Neuronal stem cell (in vitro differentiated cells): Measurements from ENCODE around the gene ACYP2.

Experiments
- DNase-seq: peaks from one replicate; pipeline ENCODE4 v3.0.0-alpha.2; 2013; ENCODE audit warnings: low spot score
- H2AFZ ChIP-seq: one replicate; pipeline ENCODE4 v1.6.1; 2013; ENCODE audit warnings: mild to moderate bottlenecking, low read length, inconsistent platforms
- H2AK5ac ChIP-seq: 2 replicates; pipeline ENCODE4 v1.6.1; 2013; ENCODE audit warnings: low read depth, mild to moderate bottlenecking, inconsistent platforms, low read length, moderate library complexity, mixed read lengths
- H2BK120ac ChIP-seq: 2 replicates; pipeline ENCODE4 v1.6.1; 2013; ENCODE audit warnings: low read depth, mild to moderate bottlenecking, inconsistent platforms, low read length, moderate library complexity, mixed read lengths
- H2BK12ac ChIP-seq: one replicate; pipeline ENCODE4 v1.6.1; 2013; ENCODE audit warnings: low read length, inconsistent platforms
- H2BK15ac ChIP-seq: 2 replicates; pipeline ENCODE4 v1.6.1; 2013; ENCODE audit warnings: mild to moderate bottlenecking, low read length, inconsistent platforms, mixed read lengths
- H2BK5ac ChIP-seq: one replicate; pipeline ENCODE4 v1.6.1; 2013; ENCODE audit warnings: inconsistent platforms, mild to moderate bottlenecking, low read length, moderate library complexity
- H3K14ac ChIP-seq: one replicate; pipeline ENCODE4 v1.6.1; 2013; ENCODE audit warnings: low read length, inconsistent platforms
- H3K18ac ChIP-seq: 2 replicates; pipeline ENCODE4 v1.6.1; 2013; ENCODE audit warnings: low read length, inconsistent platforms
- H3K23ac ChIP-seq: 2 replicates; pipeline ENCODE4 v1.6.1; 2013; ENCODE audit warnings: low read depth, mild to moderate bottlenecking, mixed read lengths, low read length, inconsistent platforms; ENCODE audit not compliant: poor library complexity
- H3K27ac ChIP-seq: replicated peaks from 3 replicates; pipeline ENCODE4 v1.5.1; 2013; ENCODE audit warnings: low read length, inconsistent platforms
- H3K27me3 ChIP-seq, 3 experiments: 2 replicates each; pipeline ENCODE4 v1.6.1; 2013; ENCODE audit warnings: low read length in 3 of 3, mild to moderate bottlenecking in 2 of 3, inconsistent platforms in 1 of 3, low read depth in 1 of 3, mixed read lengths in 1 of 3, moderate library complexity in 1 of 3; ENCODE audit not compliant: control insufficient read depth in 3 of 3, insufficient read depth in 3 of 3
- H3K36me3 ChIP-seq, 2 donors: replicated peaks in 1 of 2; 2 replicates each; pipeline ENCODE4 v1.6.1; 2013; ENCODE audit warnings: low read length in 2 of 2; ENCODE audit not compliant: control insufficient read depth in 2 of 2, insufficient read depth in 2 of 2
- H3K4ac ChIP-seq: 2 replicates; pipeline ENCODE4 v1.6.1; 2013; ENCODE audit warnings: inconsistent platforms, mild to moderate bottlenecking, low read length, moderate library complexity
- H3K4me1 ChIP-seq, 2 donors: 1 replicate in 1 of 2; 2 replicates in 1 of 2; pipeline ENCODE4 v1.6.1; 2013; ENCODE audit warnings: low read length in 2 of 2, low read depth in 1 of 2; ENCODE audit not compliant: control insufficient read depth in 2 of 2, insufficient read depth in 1 of 2
- H3K4me2 ChIP-seq: one replicate; pipeline ENCODE4 v1.6.1; 2013; ENCODE audit warnings: mild to moderate bottlenecking, low read length, inconsistent platforms; ENCODE audit not compliant: insufficient read depth, poor library complexity, severe bottlenecking
- H3K4me3 ChIP-seq, 2 donors: 2 replicates each; pipeline ENCODE4 v1.5.1; 2013; ENCODE audit warnings: low read length in 2 of 2, mild to moderate bottlenecking in 2 of 2, inconsistent platforms in 1 of 2, moderate library complexity in 1 of 2
- H3K79me1 ChIP-seq: one replicate; pipeline ENCODE4 v1.6.1; 2013; ENCODE audit warnings: low read depth, mild to moderate bottlenecking, inconsistent platforms, low read length, moderate library complexity
- H3K9ac ChIP-seq: one replicate; pipeline ENCODE4 v1.6.1; 2013; ENCODE audit warnings: mild to moderate bottlenecking, low read depth, low read length, inconsistent platforms; ENCODE audit not compliant: poor library complexity
- H3K9me3 ChIP-seq, 2 donors: replicated peaks in 1 of 2; 2 replicates each; pipeline versions ENCODE3 to v1.6.1; 2013; ENCODE audit warnings: low read length in 2 of 2, mild to moderate bottlenecking in 2 of 2, inconsistent platforms in 1 of 2, low read depth in 1 of 2, mixed read lengths in 1 of 2, moderate library complexity in 1 of 2; ENCODE audit not compliant: control insufficient read depth in 2 of 2, insufficient read depth in 1 of 2
- H4K8ac ChIP-seq: one replicate; pipeline ENCODE4 v1.6.1; 2013; ENCODE audit warnings: low read depth, mild to moderate bottlenecking, inconsistent platforms, low read length, moderate library complexity
- H4K91ac ChIP-seq: one replicate; pipeline ENCODE4 v1.6.1; 2013; ENCODE audit warnings: low read length, low read depth, mild to moderate bottlenecking, inconsistent platforms; ENCODE audit not compliant: poor library complexity
- WGBS, 2 donors: extraction: QIAGEN DNeasy Blood & Tissue Kit; methylation state at CpG; one replicate each; pipeline ENCODE4 v1.1.7; 2013; ENCODE audit warnings: missing lambda C conversion rate in 2 of 2, mixed read lengths in 1 of 2; ENCODE audit not compliant: insufficient read length in 2 of 2, insufficient replicate concordance in 1 of 2; ENCODE audit errors: extremely low coverage in 2 of 2; 5-methylcytosine and 5-hydroxymethylcytosine counted together

ACYP2 gene

GRCh38 chr2:54148391-54148790 lies 33.0 kb downstream of the ACYP2 start:
- Histone ChIP-seq H3K18ac (no peak overlapping the region), H2AFZ (no peak overlapping the region), H2AK5ac (no peak overlapping the region), H3K14ac (no peak overlapping the region), H2BK5ac (no peak overlapping the region), H4K91ac (no peak overlapping the region), H3K4me1 (no peaks in the 10 kb centered on the region), H3K27ac (no peak overlapping the region), H3K9ac (no peak overlapping the region), H3K36me3 (no peaks in the 10 kb centered on the region), H3K9me3 (no peaks in the 10 kb centered on the region), H2BK15ac (no peak overlapping the region), H3K4ac (no peak overlapping the region), H3K4me3 (no peak overlapping the region), H3K23ac (no peak overlapping the region), H3K79me1 (no peaks in the 10 kb centered on the region), H2BK120ac (no peak overlapping the region), H3K4me2 (no peak overlapping the region), H3K27me3 (no peaks in the 10 kb centered on the region), H4K8ac (no peak overlapping the region), H2BK12ac (no peak overlapping the region)
- no peak for DNase-seq
- WGBS, 2 donors: no CpG with 5 or more reads among the region's 2 CpGs

GRCh38 chr2:54149638-54150441 lies 34.4 kb downstream of the ACYP2 start:
- Histone ChIP-seq H2BK15ac (no peak overlapping the region), H2BK120ac (no peak overlapping the region), H3K4me1 (no peaks in the 10 kb centered on the region), H2AFZ (no peak overlapping the region), H3K4me3 (no peak overlapping the region), H3K27ac (no peak overlapping the region), H3K9me3 (no peaks in the 10 kb centered on the region), H3K36me3 (no peaks in the 10 kb centered on the region), H3K4me2 (no peak overlapping the region), H3K18ac (no peak overlapping the region), H2BK12ac (no peak overlapping the region), H2BK5ac (no peak overlapping the region), H3K14ac (no peak overlapping the region), H4K91ac (no peak overlapping the region), H3K4ac (no peak overlapping the region), H3K9ac (no peak overlapping the region), H3K23ac (no peak overlapping the region), H3K79me1 (no peaks in the 10 kb centered on the region), H4K8ac (no peak overlapping the region), H3K27me3 (no peaks in the 10 kb centered on the region), H2AK5ac (no peak overlapping the region)
- DNase-seq: no peak
- WGBS, 2 donors: no CpG with 5 or more reads among the region's 3 CpGs

- Histone ChIP-seq H3K27me3 (no peaks in the 10 kb centered on the region), H4K91ac (no peak overlapping the region), H3K4me2 (no peak overlapping the region), H2BK5ac (no peak overlapping the region), H3K14ac (no peak overlapping the region), H4K8ac (no peak overlapping the region), H2BK120ac (no peak overlapping the region), H2AFZ (no peak overlapping the region), H2BK15ac (no peak overlapping the region), H2BK12ac (no peak overlapping the region), H3K23ac (no peak overlapping the region), H3K4me1 (peaks cover 2 to 6% of the 10 kb centered on the region in 2 donors), H3K4ac (no peak overlapping the region), H3K18ac (no peak overlapping the region), H2AK5ac (no peak overlapping the region), H3K36me3 (no peaks in the 10 kb centered on the region), H3K79me1 (no peaks in the 10 kb centered on the region), H3K4me3 (no peak overlapping the region), H3K9me3 (no peaks in the 10 kb centered on the region), H3K9ac (no peak overlapping the region), H3K27ac (no peak overlapping the region)
- WGBS, 2 donors: no CpG with 5 or more reads among the region's 6 CpGs
- no peak for DNase-seq
Measured at GRCh38 chr2:54158311-54158710, 42.9 kb downstream of the ACYP2 start.

- Histone ChIP-seq H4K8ac (no peak overlapping the region), H3K4me2 (no peak overlapping the region), H3K4me1 (peaks cover 2 to 6% of the 10 kb centered on the region in 2 donors), H3K79me1 (no peaks in the 10 kb centered on the region), H2BK12ac (no peak overlapping the region), H3K18ac (no peak overlapping the region), H3K27me3 (no peaks in the 10 kb centered on the region), H2AFZ (no peak overlapping the region), H2BK120ac (no peak overlapping the region), H4K91ac (no peak overlapping the region), H2BK5ac (no peak overlapping the region), H3K4me3 (no peak overlapping the region), H3K9ac (no peak overlapping the region), H3K23ac (no peak overlapping the region), H3K27ac (no peak overlapping the region), H3K36me3 (no peaks in the 10 kb centered on the region), H3K14ac (no peak overlapping the region), H2BK15ac (no peak overlapping the region), H3K4ac (no peak overlapping the region), H2AK5ac (no peak overlapping the region), H3K9me3 (no peaks in the 10 kb centered on the region)
- no CpG with 5 or more reads among the region's 3 CpGs for WGBS, 2 donors
- no peak for DNase-seq
Measured at GRCh38 chr2:54161660-54162424, 46.4 kb downstream of the ACYP2 start.
